HCT116 (cell line): Measurements from ENCODE around the gene RNU1-1. TPM values are rescaled to one million over a fixed set of nuclear protein-coding genes. Genes with fewer than 3 reads are reported as not detected.
"Not testable (repeated sequence)": the region's sequence is repeated elsewhere in the genome, so short reads cannot be mapped to it uniquely, and the experiment has no call there.

Source experiments
- ATAC-seq: fragments of 200-7000 bp; cut with Tn5 transposase; 2 replicates; pipeline ENCODE4 v1.9.1; 2020; ENCODE audit warnings: mild to moderate bottlenecking, moderate library complexity
- BruUV-seq: library from RNA; stranded (reverse); fragments of 400-500 nt; replicated peaks from 2 replicates; lab custom pipeline; 2021; lab: Mats Ljungman, UMichigan
- CTCF ChIA-PET: fragments of 300-600 bp; sonication (Branson Sonifier 250); formaldehyde crosslinking; loops from one replicate; lab custom pipeline; 2021; ENCODE audit warnings: antibody characterized with exemption; lab: Charles Lee
- POLR2A ChIA-PET: fragments of 300-600, 350-600 bp; sonication (Branson Sonifier 250); formaldehyde crosslinking; loops from one replicate; lab custom pipeline; 2021; ENCODE audit warnings: antibody characterized with exemption; lab: Charles Lee
- RAD21 ChIA-PET, 2 experiments: fragments of 300-600 bp; sonication (Branson Sonifier 250); formaldehyde crosslinking; loops; one replicate each; lab custom pipeline; 2023; ENCODE audit warnings: low total read pairs in 2 of 2; ENCODE audit not compliant: uncharacterized antibody in 2 of 2, unreplicated experiment in 2 of 2, low non-redundant PET in 1 of 2; lab: Charles Lee
- DNase-seq: peaks from one replicate; pipeline ENCODE4 v3.0.0-alpha.2; 2010; ENCODE audit warnings: low read depth, low spot score
- H2AFZ ChIP-seq: fragments of 200-600 bp; shearing (Covaris generic), sonication (generic); 2 replicates; pipeline ENCODE4 v1.6.1; 2017; ENCODE audit warnings: low read depth, mixed run types, mixed read lengths, antibody characterized with exemption, low read length; ENCODE audit not compliant: poor library complexity, severe bottlenecking
- H3K27ac ChIP-seq: 2 replicates; pipeline ENCODE4 v1.5.1; 2012; ENCODE audit warnings: low read depth, low read length
- H3K27me3 ChIP-seq: fragments of 200-600 bp; sonication (generic); 2 replicates; pipeline ENCODE4 v1.6.1; 2016; ENCODE audit warnings: mixed run types, low read length, mixed read lengths; ENCODE audit not compliant: insufficient read depth
- H3K36me3 ChIP-seq, 2 experiments: fragments of 200-500 bp in 1 of 2; fragments of 200-600 bp in 1 of 2; sonication (Bioruptor generic) in 1 of 2; sonication (generic) in 1 of 2; 2 replicates each; pipeline versions ENCODE4 v1.5.1 to v1.6.1; 2014 to 2016; ENCODE audit warnings: low read length in 2 of 2, inconsistent platforms in 1 of 2, mixed read lengths in 1 of 2, mixed run types in 1 of 2; ENCODE audit not compliant: insufficient read depth in 2 of 2, control insufficient read depth in 1 of 2
- H3K4me1 ChIP-seq, 2 experiments: fragments of 200-600 bp in 1 of 2; sonication (generic) in 1 of 2; 2 replicates each; pipeline versions ENCODE4 v1.5.1 to v1.6.1; 2012 to 2017; ENCODE audit warnings: low read length in 2 of 2, inconsistent platforms in 1 of 2, mild to moderate bottlenecking in 1 of 2, mixed read lengths in 1 of 2, mixed run types in 1 of 2, moderate library complexity in 1 of 2; ENCODE audit not compliant: insufficient read depth in 2 of 2, control insufficient read depth in 1 of 2
- H3K4me2 ChIP-seq: fragments of 200-600 bp; sonication (generic); 2 replicates; pipeline ENCODE4 v1.6.1; 2017; ENCODE audit warnings: mixed run types, low read length, mixed read lengths
- H3K4me3 ChIP-seq, 2 experiments: fragments of 200-600 bp in 1 of 2; sonication (generic) in 1 of 2; replicated peaks in 1 of 2; 2 replicates each; pipeline ENCODE4 v1.5.1; 2011 to 2016; ENCODE audit warnings: low read length in 2 of 2, control low read depth in 1 of 2, low read depth in 1 of 2, mild to moderate bottlenecking in 1 of 2, mixed read lengths in 1 of 2, mixed run types in 1 of 2
- H3K79me2 ChIP-seq: fragments of 200-600 bp; sonication (generic); 2 replicates; pipeline ENCODE4 v1.6.1; 2017; ENCODE audit warnings: mild to moderate bottlenecking, mixed run types, low read length, moderate library complexity, mixed read lengths; ENCODE audit not compliant: insufficient read depth
- H3K9ac ChIP-seq: fragments of 200-600 bp; sonication (generic); 2 replicates; pipeline ENCODE4 v1.6.1; 2016; ENCODE audit warnings: low read length, mixed read lengths
- H3K9me2 ChIP-seq: fragments of 200-600 bp; sonication (generic), shearing (Covaris generic); 2 replicates; pipeline ENCODE4 v1.6.1; 2017; ENCODE audit warnings: mixed run types, mild to moderate bottlenecking, moderate library complexity; ENCODE audit not compliant: insufficient read depth
- H3K9me3 ChIP-seq, 2 experiments: fragments of 200-500 bp in 1 of 2; fragments of 200-600 bp in 1 of 2; sonication (Bioruptor generic) in 1 of 2; sonication (generic) in 1 of 2; 2 replicates each; pipeline ENCODE4 v1.6.1; 2014 to 2017; ENCODE audit warnings: low read length in 2 of 2, mixed read lengths in 2 of 2, inconsistent platforms in 1 of 2, low read depth in 1 of 2, mild to moderate bottlenecking in 1 of 2, mixed run types in 1 of 2, moderate library complexity in 1 of 2; ENCODE audit not compliant: control insufficient read depth in 1 of 2, insufficient read depth in 1 of 2
- H4K20me1 ChIP-seq: fragments of 200-600 bp; sonication (generic), shearing (Covaris generic); 2 replicates; pipeline ENCODE4 v1.6.1; 2017; ENCODE audit warnings: mixed run types, mild to moderate bottlenecking, moderate library complexity; ENCODE audit not compliant: insufficient read depth
- ATF3 ChIP-seq: IDR thresholded peaks from 2 replicates; pipeline ENCODE4 v1.6.1; 2012
- CBX3 ChIP-seq: IDR thresholded peaks from 2 replicates; pipeline ENCODE4 v1.6.1; 2012; ENCODE audit warnings: low read depth
- CEBPB ChIP-seq: IDR thresholded peaks from 2 replicates; pipeline ENCODE4 v1.6.1; 2012; ENCODE audit warnings: low read depth
- EZH2phosphoT487 ChIP-seq: fragments of 200-600 bp; IDR thresholded peaks from 2 replicates; pipeline ENCODE4 v1.6.1; 2018; ENCODE audit warnings: antibody characterized with exemption, borderline replicate concordance
- MAX ChIP-seq: IDR thresholded peaks from 2 replicates; pipeline ENCODE4 v1.6.1; 2012
- RAD21 ChIP-seq: IDR thresholded peaks from 2 replicates; pipeline ENCODE4 v1.6.1; 2012; ENCODE audit warnings: low read depth, mild to moderate bottlenecking
- SP1 ChIP-seq: IDR thresholded peaks from 2 replicates; pipeline ENCODE4 v1.6.1; 2012; ENCODE audit warnings: low read depth
- SRF ChIP-seq: IDR thresholded peaks from 2 replicates; pipeline ENCODE4 v1.6.1; 2012; ENCODE audit warnings: low read depth
- TCF7L2 ChIP-seq: IDR thresholded peaks from 2 replicates; pipeline ENCODE4 v1.7.0; 2011; ENCODE audit warnings: borderline replicate concordance, inconsistent platforms; ENCODE audit not compliant: insufficient read depth, insufficient read length; ENCODE audit errors: extremely low read depth
- ZNF274 ChIP-seq: fragments of 200-500 bp; sonication (Bioruptor generic); IDR thresholded peaks from 2 replicates; pipeline ENCODE4 v1.6.1; 2014; ENCODE audit warnings: mild to moderate bottlenecking, low read depth, low read length, inconsistent platforms
- intact Hi-C: fragments of 100-400 bp; cut with micrococcal nuclease; formaldehyde crosslinking; loops from 2 replicates; pipeline ENCODE4 v1.10.0; 2022
- total RNA-seq: library from RNA; stranded (reverse); gene quantifications from one replicate; pipeline ENCODE4 v1.2.1, GENCODE V29; 2021; ENCODE audit not compliant: unreplicated experiment

Gene RNU1-1
- total RNA-seq, 1 experiment from 2014 or later = 1,685 TPM

- TF ChIP-seq EZH2phosphoT487 (no peak), SRF (no peak), RAD21 (no peak), ATF3 (no peak), ZNF274 (no peak), CEBPB (no peak), SP1 (no peak), MAX (no peak), TCF7L2 (no peak), CBX3 (no peak)
These were observed 36.0 kb downstream of the RNU1-1 start (continued) for GRCh38 chr1:16478091-16478490.

GRCh38 chr1:16475771-16476770 is 38.0 kb downstream of the RNU1-1 start:
- H3K79me2 ChIP-seq, H3K4me1 ChIP-seq, intact Hi-C loops, H3K9ac ChIP-seq, DNase-seq, H3K9me2 ChIP-seq, RAD21 ChIA-PET, H2AFZ ChIP-seq, H3K27me3 ChIP-seq, H3K4me3 ChIP-seq, H3K36me3 ChIP-seq, POLR2A ChIA-PET, ATAC-seq, H4K20me1 ChIP-seq, CTCF ChIA-PET, H3K9me3 ChIP-seq, H3K27ac ChIP-seq, BruUV-seq, H3K4me2 ChIP-seq: not testable (repeated sequence)
